Panc1 (cell line): Measurements from ENCODE around the gene ARMS2. TPM values are rescaled to one million over a fixed set of nuclear protein-coding genes. Genes with fewer than 3 reads are reported as not detected.

ENCODE experiments used
- ATAC-seq: fragments of 200-7000 bp; cut with Tn5 transposase; 2 replicates; pipeline ENCODE4 v1.9.1; 2020; ENCODE audit warnings: mild to moderate bottlenecking, moderate library complexity
- BruUV-seq: library from RNA; stranded (reverse); fragments of 400-500 nt; replicated peaks from 2 replicates; lab custom pipeline; 2021; lab: Mats Ljungman, UMichigan
- CTCF ChIA-PET: fragments of 300-600 bp; sonication (Branson Sonifier 250); formaldehyde crosslinking; loops from one replicate; lab custom pipeline; 2022; ENCODE audit warnings: antibody characterized with exemption; lab: Charles Lee
- POLR2A ChIA-PET: fragments of 300-600 bp; sonication (Branson Sonifier 250); formaldehyde crosslinking; loops from one replicate; lab custom pipeline; 2022; ENCODE audit warnings: antibody characterized with exemption; lab: Charles Lee
- DNase-seq: peaks from one replicate; pipeline ENCODE4 v3.0.0-alpha.2; 2010; ENCODE audit warnings: low read depth, low spot score
- H3K27ac ChIP-seq: 2 replicates; pipeline ENCODE4 v1.5.1; 2011; ENCODE audit warnings: mild to moderate bottlenecking, low read length, inconsistent platforms
- H3K27me3 ChIP-seq: fragments of 200-500 bp; sonication (Bioruptor generic); 2 replicates; pipeline ENCODE4 v1.6.0; 2014; ENCODE audit warnings: low read length, inconsistent platforms; ENCODE audit not compliant: control insufficient read depth, insufficient read depth
- H3K36me3 ChIP-seq: fragments of 200-500 bp; sonication (Bioruptor generic); 2 replicates; pipeline ENCODE4 v1.5.1; 2014; ENCODE audit warnings: inconsistent platforms, mild to moderate bottlenecking, low read length, moderate library complexity; ENCODE audit not compliant: control insufficient read depth, insufficient read depth
- H3K4me1 ChIP-seq: 2 replicates; pipeline ENCODE4 v1.5.1; 2011; ENCODE audit warnings: inconsistent platforms, mild to moderate bottlenecking, low read length, moderate library complexity; ENCODE audit not compliant: control insufficient read depth, insufficient read depth
- H3K4me3 ChIP-seq, 2 experiments: 2 replicates each; pipeline ENCODE4 v1.5.1; 2011 to 2012; ENCODE audit warnings: low read depth in 2 of 2, low read length in 2 of 2, mild to moderate bottlenecking in 2 of 2, inconsistent platforms in 1 of 2, moderate library complexity in 1 of 2
- H3K9me3 ChIP-seq: fragments of 200-500 bp; sonication (Bioruptor generic); 2 replicates; pipeline ENCODE4 v1.5.1; 2014; ENCODE audit warnings: low read depth, mild to moderate bottlenecking, inconsistent platforms, low read length, moderate library complexity; ENCODE audit not compliant: control insufficient read depth, insufficient read depth
- POLR2AphosphoS5 ChIP-seq: IDR thresholded peaks from 2 replicates; pipeline ENCODE4 v1.6.1; 2012; ENCODE audit warnings: mild to moderate bottlenecking, low read depth, low read length, moderate library complexity
- SIN3A ChIP-seq: IDR thresholded peaks from 2 replicates; pipeline ENCODE4 v1.6.1; 2012; ENCODE audit warnings: low read depth, mild to moderate bottlenecking, low read length, moderate library complexity, borderline replicate concordance; ENCODE audit not compliant: insufficient read depth
- TCF7L2 ChIP-seq: IDR thresholded peaks from 2 replicates; pipeline ENCODE4 v1.6.1; 2011; ENCODE audit warnings: mild to moderate bottlenecking, low read depth, low read length, inconsistent platforms
- in situ Hi-C: cut with HindIII; loops from 2 replicates; pipeline ENCODE4 v1.10.0; 2016; ENCODE audit warnings: low sequenced_read_pairs, low pct_unique_long_range_greater_than_20kb
- intact Hi-C: fragments of 100-400 bp; cut with micrococcal nuclease; formaldehyde crosslinking; loops from one replicate; pipeline ENCODE4 v1.10.0; 2022; ENCODE audit not compliant: unreplicated experiment
- total RNA-seq: library from RNA; stranded (reverse); gene quantifications from one replicate; pipeline ENCODE4 v1.2.1, GENCODE V29; 2021; ENCODE audit not compliant: unreplicated experiment
- TF ChIP-seq, protein P1 (sequence below): fragments of 450-650 bp; IDR thresholded peaks from 2 replicates; pipeline ENCODE4 v1.5.1; 2017; ENCODE audit warnings: mild to moderate bottlenecking
- TF ChIP-seq, protein P2 (sequence below), 2 experiments: IDR thresholded peaks; 2 replicates each; pipeline ENCODE4 v1.6.1; 2011 to 2012; ENCODE audit warnings: low read depth in 2 of 2, control low read depth in 1 of 2, low read length in 1 of 2, mild to moderate bottlenecking in 1 of 2, moderate library complexity in 1 of 2; ENCODE audit not compliant: insufficient read depth in 1 of 2

The ARMS2 gene
- total RNA-seq, 1 experiment from 2014 or later, result not detected

DNA sequence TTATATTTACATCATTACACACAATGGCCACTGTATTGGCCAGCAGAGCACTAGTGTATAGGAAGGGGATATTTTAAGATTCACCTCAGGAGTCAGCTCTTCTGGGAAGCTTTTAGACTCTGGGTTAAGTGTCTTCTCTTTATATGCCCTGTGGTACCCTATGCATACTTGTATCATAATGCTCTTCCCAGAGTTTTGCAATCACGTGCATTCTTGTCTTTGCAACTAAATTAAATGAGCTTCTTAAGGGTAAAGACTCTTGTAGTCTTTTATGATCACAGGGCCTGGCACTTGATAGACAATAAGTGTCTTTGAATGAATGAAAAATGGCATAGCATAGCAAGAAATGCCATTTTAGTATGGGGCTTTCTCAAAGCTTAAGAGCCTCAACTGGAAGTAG, 35.4 kb upstream of the ARMS2 start:
- DNase-seq (no peak), ATAC-seq (no peak)
- intact Hi-C loops, result no loop called here
- ChIA-PET CTCF (no interaction called here), POLR2A (no interaction called here)
- TF ChIP-seq SIN3A, result no peak
- TF ChIP-seq, protein P1, sequence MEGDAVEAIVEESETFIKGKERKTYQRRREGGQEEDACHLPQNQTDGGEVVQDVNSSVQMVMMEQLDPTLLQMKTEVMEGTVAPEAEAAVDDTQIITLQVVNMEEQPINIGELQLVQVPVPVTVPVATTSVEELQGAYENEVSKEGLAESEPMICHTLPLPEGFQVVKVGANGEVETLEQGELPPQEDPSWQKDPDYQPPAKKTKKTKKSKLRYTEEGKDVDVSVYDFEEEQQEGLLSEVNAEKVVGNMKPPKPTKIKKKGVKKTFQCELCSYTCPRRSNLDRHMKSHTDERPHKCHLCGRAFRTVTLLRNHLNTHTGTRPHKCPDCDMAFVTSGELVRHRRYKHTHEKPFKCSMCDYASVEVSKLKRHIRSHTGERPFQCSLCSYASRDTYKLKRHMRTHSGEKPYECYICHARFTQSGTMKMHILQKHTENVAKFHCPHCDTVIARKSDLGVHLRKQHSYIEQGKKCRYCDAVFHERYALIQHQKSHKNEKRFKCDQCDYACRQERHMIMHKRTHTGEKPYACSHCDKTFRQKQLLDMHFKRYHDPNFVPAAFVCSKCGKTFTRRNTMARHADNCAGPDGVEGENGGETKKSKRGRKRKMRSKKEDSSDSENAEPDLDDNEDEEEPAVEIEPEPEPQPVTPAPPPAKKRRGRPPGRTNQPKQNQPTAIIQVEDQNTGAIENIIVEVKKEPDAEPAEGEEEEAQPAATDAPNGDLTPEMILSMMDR, result no peak
- TF ChIP-seq, protein P2, sequence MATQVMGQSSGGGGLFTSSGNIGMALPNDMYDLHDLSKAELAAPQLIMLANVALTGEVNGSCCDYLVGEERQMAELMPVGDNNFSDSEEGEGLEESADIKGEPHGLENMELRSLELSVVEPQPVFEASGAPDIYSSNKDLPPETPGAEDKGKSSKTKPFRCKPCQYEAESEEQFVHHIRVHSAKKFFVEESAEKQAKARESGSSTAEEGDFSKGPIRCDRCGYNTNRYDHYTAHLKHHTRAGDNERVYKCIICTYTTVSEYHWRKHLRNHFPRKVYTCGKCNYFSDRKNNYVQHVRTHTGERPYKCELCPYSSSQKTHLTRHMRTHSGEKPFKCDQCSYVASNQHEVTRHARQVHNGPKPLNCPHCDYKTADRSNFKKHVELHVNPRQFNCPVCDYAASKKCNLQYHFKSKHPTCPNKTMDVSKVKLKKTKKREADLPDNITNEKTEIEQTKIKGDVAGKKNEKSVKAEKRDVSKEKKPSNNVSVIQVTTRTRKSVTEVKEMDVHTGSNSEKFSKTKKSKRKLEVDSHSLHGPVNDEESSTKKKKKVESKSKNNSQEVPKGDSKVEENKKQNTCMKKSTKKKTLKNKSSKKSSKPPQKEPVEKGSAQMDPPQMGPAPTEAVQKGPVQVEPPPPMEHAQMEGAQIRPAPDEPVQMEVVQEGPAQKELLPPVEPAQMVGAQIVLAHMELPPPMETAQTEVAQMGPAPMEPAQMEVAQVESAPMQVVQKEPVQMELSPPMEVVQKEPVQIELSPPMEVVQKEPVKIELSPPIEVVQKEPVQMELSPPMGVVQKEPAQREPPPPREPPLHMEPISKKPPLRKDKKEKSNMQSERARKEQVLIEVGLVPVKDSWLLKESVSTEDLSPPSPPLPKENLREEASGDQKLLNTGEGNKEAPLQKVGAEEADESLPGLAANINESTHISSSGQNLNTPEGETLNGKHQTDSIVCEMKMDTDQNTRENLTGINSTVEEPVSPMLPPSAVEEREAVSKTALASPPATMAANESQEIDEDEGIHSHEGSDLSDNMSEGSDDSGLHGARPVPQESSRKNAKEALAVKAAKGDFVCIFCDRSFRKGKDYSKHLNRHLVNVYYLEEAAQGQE (IDR thresholded peaks at IDR 0.05; ENCODE audit: insufficient read depth in 1 of 2, low read depth in 2 of 2, low read length in 1 of 2), result no peak
- TF ChIP-seq POLR2AphosphoS5, result no peak
- no peak for TF ChIP-seq TCF7L2
- BruUV-seq, result no TSS peak
- no peak overlapping the region for H3K27ac ChIP-seq
- no peaks in the 10 kb centered on the region for H3K27me3 ChIP-seq
- peaks cover 57% of the 10 kb centered on the region for H3K36me3 ChIP-seq
- no peak overlapping the region for H3K4me3 ChIP-seq
- no peaks in the 10 kb centered on the region for H3K4me1 ChIP-seq
- no peaks in the 10 kb centered on the region for H3K9me3 ChIP-seq
- in situ Hi-C loops, result no loop called here

DNA sequence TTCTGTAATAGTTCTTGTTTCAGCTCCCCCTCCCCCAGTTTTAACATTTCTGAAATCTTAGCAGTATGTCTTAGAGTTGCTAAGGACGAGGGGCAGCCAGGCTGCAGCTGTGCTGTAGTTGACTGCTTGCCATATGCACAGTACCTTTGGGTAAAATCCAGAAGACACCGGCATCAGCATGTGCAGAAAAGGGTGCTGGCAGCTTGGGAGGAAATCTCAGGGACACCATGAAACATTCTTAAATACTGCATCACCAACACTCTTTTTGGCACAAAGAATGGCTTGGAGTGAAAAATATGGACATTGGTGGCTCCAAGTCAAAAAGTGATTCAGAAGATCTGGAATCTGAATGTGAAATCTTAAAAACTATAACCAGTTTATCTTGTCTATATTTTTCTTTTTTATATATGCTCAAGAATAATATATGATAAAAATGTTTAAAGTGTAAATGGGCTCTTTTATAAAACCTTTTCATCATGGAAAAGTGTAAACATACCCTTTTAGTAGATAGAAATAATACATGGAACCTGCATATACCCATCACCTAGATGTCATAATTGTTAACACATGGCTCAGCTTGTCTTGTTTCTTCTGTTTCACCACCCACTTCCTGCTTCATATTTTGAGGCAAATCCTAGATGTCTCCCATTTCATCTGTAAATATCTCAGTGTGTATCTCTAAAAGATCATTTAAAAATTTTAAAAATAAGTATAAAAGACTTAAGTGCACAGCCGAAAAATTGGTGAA, 34.4 kb upstream of the ARMS2 start:
- Histone ChIP-seq H3K9me3 (no peaks in the 10 kb centered on the region), H3K4me3 (no peak overlapping the region), H3K27ac (no peak overlapping the region), H3K27me3 (no peaks in the 10 kb centered on the region), H3K36me3 (peaks cover 57% of the 10 kb centered on the region), H3K4me1 (no peaks in the 10 kb centered on the region)
- DNase-seq (no peak), ATAC-seq (no peak)
- intact Hi-C loops (no loop called here), in situ Hi-C loops (no loop called here)
- ChIA-PET POLR2A (no interaction called here), CTCF (no interaction called here)
- TF ChIP-seq, protein P1, result no peak
- TF ChIP-seq POLR2AphosphoS5 (no peak), SIN3A (no peak), TCF7L2 (no peak)
- TF ChIP-seq, protein P2 (IDR thresholded peaks at IDR 0.05; ENCODE audit: insufficient read depth in 1 of 2, low read depth in 2 of 2, low read length in 1 of 2), result no peak
- no TSS peak for BruUV-seq
